Medulla oblongata (tissue), 1 donor: ENCODE data around the gene MYO3B.

Experiments
- DNase-seq: peaks from one replicate; pipeline ENCODE4 v3.0.0-alpha.2; 2015; ENCODE audit errors: extremely low spot score

MYO3B gene

GRCh38 chr2:170236680-170237047 is 58.7 kb downstream of the MYO3B start:
- DNase-seq = no peak

GRCh38 chr2:170237572-170238120 is 59.7 kb downstream of the MYO3B start:
- DNase-seq = no peak

GRCh38 chr2:170238776-170239175 is 60.8 kb downstream of the MYO3B start:
- DNase-seq = no peak

GRCh38 chr2:170240629-170241028 is 62.7 kb downstream of the MYO3B start:
- no peak for DNase-seq

- no peak for DNase-seq
Observed at GRCh38 chr2:170241756-170242155, 63.8 kb downstream of the MYO3B start.

GRCh38 chr2:170243118-170243837 is 65.3 kb downstream of the MYO3B start:
- no peak for DNase-seq

- DNase-seq = no peak
Observed at GRCh38 chr2:170243898-170244297, 66.0 kb downstream of the MYO3B start.

- DNase-seq = no peak
Observed at GRCh38 chr2:170244555-170244954, 66.6 kb downstream of the MYO3B start.

- no peak for DNase-seq
Observed at GRCh38 chr2:170245312-170245711, 67.4 kb downstream of the MYO3B start.

GRCh38 chr2:170247333-170247732 is 69.4 kb downstream of the MYO3B start:
- DNase-seq = no peak

GRCh38 chr2:170247882-170248393 is 70.0 kb downstream of the MYO3B start:
- DNase-seq = no peak

- no peak for DNase-seq
Observed at GRCh38 chr2:170248574-170249393, 70.8 kb downstream of the MYO3B start.

GRCh38 chr2:170249761-170250160 is 71.8 kb downstream of the MYO3B start:
- no peak for DNase-seq

GRCh38 chr2:170250584-170250983 is 72.6 kb downstream of the MYO3B start:
- no peak for DNase-seq

GRCh38 chr2:170252414-170252813 is 74.5 kb downstream of the MYO3B start:
- DNase-seq = no peak

- no peak for DNase-seq
Observed at GRCh38 chr2:170253721-170254230, 75.8 kb downstream of the MYO3B start.

GRCh38 chr2:170254293-170254732 is 76.4 kb downstream of the MYO3B start:
- no peak for DNase-seq

GRCh38 chr2:170255137-170255536 is 77.2 kb downstream of the MYO3B start:
- no peak for DNase-seq

- no peak for DNase-seq
Observed at GRCh38 chr2:170255971-170256370, 78.0 kb downstream of the MYO3B start.

GRCh38 chr2:170258382-170258781 is 80.4 kb downstream of the MYO3B start:
- no peak for DNase-seq

GRCh38 chr2:170260188-170260587 is 82.2 kb downstream of the MYO3B start:
- DNase-seq = no peak

- no peak for DNase-seq
Observed at GRCh38 chr2:170261566-170261965, 83.6 kb downstream of the MYO3B start.
